Fibroblast of lung (primary cell): ENCODE results near the gene MRTFA. TPM values are rescaled to one million over a fixed set of nuclear protein-coding genes. Genes with fewer than 3 reads are reported as not detected.

Experiments used
- DNase-seq, 2 donors: peaks; one replicate each; pipeline versions ENCODE4 v3.0.0 to v3.0.0-alpha.2; 2010; ENCODE audit warnings: low read depth in 2 of 2
- H2AFZ ChIP-seq: 2 replicates; pipeline ENCODE4 v1.5.1; 2012; ENCODE audit warnings: low read length, control low read depth, inconsistent platforms
- H3K27ac ChIP-seq: 2 replicates; pipeline ENCODE4 v1.5.1; 2011; ENCODE audit warnings: low read length, control low read depth; ENCODE audit not compliant: insufficient read depth
- H3K27me3 ChIP-seq: 2 replicates; pipeline ENCODE4 v1.5.1; 2011; ENCODE audit warnings: mild to moderate bottlenecking, low read length; ENCODE audit not compliant: control insufficient read depth, insufficient read depth
- H3K36me3 ChIP-seq: 2 replicates; pipeline ENCODE4 v1.5.1; 2011; ENCODE audit warnings: low read length; ENCODE audit not compliant: control insufficient read depth, insufficient read depth
- H3K4me1 ChIP-seq: 2 replicates; pipeline ENCODE4 v1.5.1; 2011; ENCODE audit warnings: low read length; ENCODE audit not compliant: control insufficient read depth, insufficient read depth; ENCODE audit errors: extremely low read depth
- H3K4me2 ChIP-seq: 2 replicates; pipeline ENCODE4 v1.5.1; 2011; ENCODE audit warnings: low read length, control low read depth; ENCODE audit not compliant: insufficient read depth; ENCODE audit errors: extremely low read depth
- H3K4me3 ChIP-seq, 4 experiments: fragments of 200-600 bp in 1 of 4; sonication (generic) in 1 of 4; replicated peaks in 1 of 4; 2 replicates each; pipeline ENCODE4 v1.5.1; 2011 to 2016; ENCODE audit warnings: low read length in 4 of 4, low read depth in 3 of 4, mild to moderate bottlenecking in 3 of 4, control low read depth in 2 of 4, inconsistent platforms in 1 of 4, mixed read lengths in 1 of 4; ENCODE audit not compliant: insufficient read depth in 1 of 4; ENCODE audit errors: control extremely low read depth in 1 of 4
- H3K79me2 ChIP-seq: 2 replicates; pipeline ENCODE4 v1.5.1; 2012; ENCODE audit warnings: mild to moderate bottlenecking, low read length, inconsistent platforms; ENCODE audit not compliant: control insufficient read depth, insufficient read depth
- H3K9ac ChIP-seq: 2 replicates; pipeline ENCODE4 v1.5.1; 2011; ENCODE audit warnings: mild to moderate bottlenecking, low read length, control low read depth; ENCODE audit not compliant: insufficient read depth
- H3K9me3 ChIP-seq: 2 replicates; pipeline ENCODE4 v1.5.1; 2012; ENCODE audit warnings: low read depth, low read length; ENCODE audit not compliant: control insufficient read depth, insufficient read depth
- H4K20me1 ChIP-seq: 2 replicates; pipeline ENCODE4 v1.5.1; 2011; ENCODE audit warnings: low read length; ENCODE audit not compliant: control insufficient read depth, insufficient read depth; ENCODE audit errors: extremely low read depth
- EZH2 ChIP-seq: IDR thresholded peaks from 2 replicates; pipeline ENCODE4 v1.5.1; 2012; ENCODE audit warnings: low read length, control low read depth, mild to moderate bottlenecking; ENCODE audit errors: missing control alignments
- polyA plus RNA-seq, 2 donors: library from polyadenylated mRNA; depleted of rRNA in 1 of 2; stranded (reverse) in 1 of 2; unstranded in 1 of 2; fragments of >200 nt; gene quantifications; 2 replicates each; pipeline ENCODE4 v1.2.1, GENCODE V29; 2011 to 2012; ENCODE audit warnings: missing spikeins in 1 of 2
- total RNA-seq: library from RNA; depleted of rRNA; stranded (reverse); fragments of >200 nt; gene quantifications from 2 replicates; pipeline ENCODE4 v1.2.1, GENCODE V29; 2014
- TF ChIP-seq, protein P1 (sequence below), 2 donors: IDR thresholded peaks in 1 of 2; conservative IDR thresholded peaks in 1 of 2; 1 replicate in 1 of 2; 2 replicates in 1 of 2; pipeline ENCODE4 v1.5.1; 2011 to 2012; ENCODE audit warnings: low read length in 2 of 2, control low read depth in 1 of 2, inconsistent platforms in 1 of 2, low read depth in 1 of 2, mild to moderate bottlenecking in 1 of 2

The MRTFA gene
- total and polyA plus RNA-seq, 2 donors (not counting 1 experiment from before 2014, with no cell fraction given): 7.6 to 23.0 TPM

DNA sequence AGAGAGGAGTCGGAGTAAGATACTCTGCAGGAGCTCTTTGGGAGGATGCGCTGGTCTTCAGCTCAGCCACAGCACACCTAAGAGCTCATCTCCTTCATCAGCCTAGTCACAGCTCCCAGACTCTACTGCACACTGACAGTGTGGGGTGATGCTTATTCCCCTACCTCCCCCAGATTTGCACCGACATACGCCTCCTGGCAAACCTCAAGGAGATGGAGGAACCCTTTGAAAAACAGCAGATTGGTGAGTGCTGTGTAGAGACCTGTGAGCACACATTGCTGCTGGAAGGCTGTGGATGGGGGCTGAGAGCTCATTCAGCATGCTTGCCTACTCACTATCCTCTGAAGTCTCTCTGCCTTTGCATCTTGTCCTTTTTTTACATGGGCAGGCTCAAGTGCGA is 275.4 kb downstream of the MRTFA start:
- DNase-seq: no peak
- H3K4me1 ChIP-seq: no peaks in the 10 kb centered on the region
- H3K27me3 ChIP-seq: no peaks in the 10 kb centered on the region
- no peak overlapping the region for H3K27ac ChIP-seq
- no peak overlapping the region for H3K9ac ChIP-seq
- H3K36me3 ChIP-seq: peaks cover 31% of the 10 kb centered on the region
- no peaks in the 10 kb centered on the region for H4K20me1 ChIP-seq
- H3K79me2 ChIP-seq: no peaks in the 10 kb centered on the region
- no peak overlapping the region for H3K4me3 ChIP-seq
- H3K4me2 ChIP-seq: no peak overlapping the region
- H2AFZ ChIP-seq: no peak overlapping the region
- TF ChIP-seq EZH2: no peak
- TF ChIP-seq, protein P1, sequence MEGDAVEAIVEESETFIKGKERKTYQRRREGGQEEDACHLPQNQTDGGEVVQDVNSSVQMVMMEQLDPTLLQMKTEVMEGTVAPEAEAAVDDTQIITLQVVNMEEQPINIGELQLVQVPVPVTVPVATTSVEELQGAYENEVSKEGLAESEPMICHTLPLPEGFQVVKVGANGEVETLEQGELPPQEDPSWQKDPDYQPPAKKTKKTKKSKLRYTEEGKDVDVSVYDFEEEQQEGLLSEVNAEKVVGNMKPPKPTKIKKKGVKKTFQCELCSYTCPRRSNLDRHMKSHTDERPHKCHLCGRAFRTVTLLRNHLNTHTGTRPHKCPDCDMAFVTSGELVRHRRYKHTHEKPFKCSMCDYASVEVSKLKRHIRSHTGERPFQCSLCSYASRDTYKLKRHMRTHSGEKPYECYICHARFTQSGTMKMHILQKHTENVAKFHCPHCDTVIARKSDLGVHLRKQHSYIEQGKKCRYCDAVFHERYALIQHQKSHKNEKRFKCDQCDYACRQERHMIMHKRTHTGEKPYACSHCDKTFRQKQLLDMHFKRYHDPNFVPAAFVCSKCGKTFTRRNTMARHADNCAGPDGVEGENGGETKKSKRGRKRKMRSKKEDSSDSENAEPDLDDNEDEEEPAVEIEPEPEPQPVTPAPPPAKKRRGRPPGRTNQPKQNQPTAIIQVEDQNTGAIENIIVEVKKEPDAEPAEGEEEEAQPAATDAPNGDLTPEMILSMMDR (conservative IDR thresholded peaks at IDR 0.05 in 1 of 2, IDR thresholded peaks at IDR 0.05 in 1 of 2; ENCODE audit: low read depth in 1 of 2, low read length in 2 of 2): no peak
- H3K9me3 ChIP-seq: no peaks in the 10 kb centered on the region

Other genes with a start within 250 kb of the MRTFA start
- gene MCHR1, start 42.8 kb upstream of the MRTFA start, total RNA-seq: 0.51 and 0.99 TPM in 2 replicates
- 0.20 and 0.94 TPM in 2 replicates for gene MCHR1, start 42.8 kb upstream of the MRTFA start, polyA plus RNA-seq
- 11.3 and 12.9 TPM in 2 replicates for gene SLC25A17, start 182.6 kb upstream of the MRTFA start, total RNA-seq
- gene SLC25A17, start 182.6 kb upstream of the MRTFA start, polyA plus RNA-seq: 26.5 and 28.7 TPM in 2 replicates
- gene ST13, start 219.9 kb upstream of the MRTFA start, total RNA-seq: 239 and 293 TPM in 2 replicates
- 199 and 266 TPM in 2 replicates for gene ST13, start 219.9 kb upstream of the MRTFA start, polyA plus RNA-seq
- gene XPNPEP3, start 220.4 kb upstream of the MRTFA start, total RNA-seq: 7.7 and 9.1 TPM in 2 replicates
- gene XPNPEP3, start 220.4 kb upstream of the MRTFA start, polyA plus RNA-seq: 15.2 and 16.2 TPM in 2 replicates
- gene DNAJB7, start 225.4 kb upstream of the MRTFA start, total RNA-seq: not detected in 2 replicates
- gene DNAJB7, start 225.4 kb upstream of the MRTFA start, polyA plus RNA-seq: not detected in 2 replicates